HepG2 (cell line): ENCODE data around the gene MCC. TPM values are rescaled to one million over a fixed set of nuclear protein-coding genes. Genes with fewer than 3 reads are reported as not detected.

Experiments used
- ATAC-seq: fragments of 200-7000 bp; cut with Tn5 transposase; 3 replicates; pipeline ENCODE4 v1.9.1; 2020; ENCODE audit warnings: mild to moderate bottlenecking, moderate library complexity
- BruUV-seq: library from RNA; stranded (reverse); fragments of 400-500 nt; replicated peaks from 2 replicates; lab custom pipeline; 2021; lab: Mats Ljungman, UMichigan
- CTCF ChIA-PET: fragments of 300-600 bp; formaldehyde crosslinking; extraction: SDS; loops from one replicate; lab custom pipeline; 2021; ENCODE audit warnings: low total read pairs, inconsistent platforms, low intra/inter-chr PET ratio; lab: Yijun Ruan, JAX
- POLR2A ChIA-PET: fragments of 350-600 bp; sonication (Branson Sonifier 250); formaldehyde crosslinking; loops from one replicate; lab custom pipeline; 2020; ENCODE audit warnings: antibody characterized with exemption, inconsistent platforms; lab: Yijun Ruan, JAX
- DNase-seq: peaks from one replicate; pipeline ENCODE4 v3.0.0-alpha.2; 2015; ENCODE audit warnings: low spot score
- FAIRE-seq: peaks from 3 replicates; lab custom pipeline; 2011; peaks lifted over from hg19 to GRCh38; lab: Jason Lieb, UNC
- H2AFZ ChIP-seq: one replicate; pipeline ENCODE4 v1.6.1; 2011; ENCODE audit warnings: low read length, inconsistent platforms
- H3K27ac ChIP-seq: fragments of 300-600 bp; 3 replicates; pipeline ENCODE4 v1.8.0; 2011; ENCODE audit warnings: mixed run types, mild to moderate bottlenecking, mixed read lengths, low read length, inconsistent platforms; ENCODE audit not compliant: insufficient read depth; ENCODE audit errors: extremely low read length
- H3K27me3 ChIP-seq, 2 experiments: fragments of 200-600 bp in 1 of 2; 2 replicates in 1 of 2; 3 replicates in 1 of 2; pipeline versions ENCODE4 v1.6.0 to v1.8.0; 2011; ENCODE audit warnings: low read length in 2 of 2, mild to moderate bottlenecking in 2 of 2, moderate library complexity in 2 of 2, inconsistent platforms in 1 of 2; ENCODE audit not compliant: insufficient read depth in 2 of 2, control insufficient read depth in 1 of 2
- H3K36me3 ChIP-seq, 2 experiments: fragments of 200-600 bp in 1 of 2; replicated peaks in 1 of 2; 2 replicates in 1 of 2; 3 replicates in 1 of 2; pipeline versions ENCODE4 v1.5.1 to v1.8.0; 2011; ENCODE audit warnings: low read length in 2 of 2, inconsistent platforms in 1 of 2; ENCODE audit not compliant: insufficient read depth in 2 of 2, control insufficient read depth in 1 of 2
- H3K4me1 ChIP-seq: 2 replicates; pipeline ENCODE4 v1.5.1; 2012; ENCODE audit warnings: low read length, inconsistent platforms; ENCODE audit not compliant: insufficient read depth
- H3K4me2 ChIP-seq: 2 replicates; pipeline ENCODE4 v1.6.0; 2011; ENCODE audit warnings: low read depth, low read length, inconsistent platforms
- H3K4me3 ChIP-seq, 3 experiments: fragments of 200-600 bp in 1 of 3; sonication (generic), shearing (Covaris generic) in 1 of 3; replicated peaks in 1 of 3; 2 replicates each; pipeline ENCODE4 v1.5.1; 2011 to 2016; ENCODE audit warnings: low read length in 3 of 3, inconsistent platforms in 2 of 3, low read depth in 2 of 3, mild to moderate bottlenecking in 2 of 3, control low read depth in 1 of 3, mixed read lengths in 1 of 3; ENCODE audit not compliant: insufficient read depth in 1 of 3
- H3K79me2 ChIP-seq: one replicate; pipeline ENCODE4 v1.6.1; 2011; ENCODE audit warnings: low read length, inconsistent platforms; ENCODE audit not compliant: insufficient read depth
- H3K9ac ChIP-seq: 2 replicates; pipeline ENCODE4 v1.6.0; 2011; ENCODE audit warnings: mild to moderate bottlenecking, low read depth, low read length, inconsistent platforms; ENCODE audit not compliant: insufficient read depth
- H3K9me3 ChIP-seq: 2 replicates; pipeline ENCODE4 v1.5.1; 2012; ENCODE audit warnings: mild to moderate bottlenecking, low read length
- H4K20me1 ChIP-seq: 2 replicates; pipeline ENCODE4 v1.6.0; 2011; ENCODE audit warnings: inconsistent platforms, mild to moderate bottlenecking, low read length, moderate library complexity; ENCODE audit not compliant: insufficient read depth
- SMAD3 ChIP-seq: sonication (generic); formaldehyde crosslinking; IDR thresholded peaks from 2 replicates; pipeline ENCODE4 v1.4.0; 2020; ENCODE audit warnings: missing genetic modification reagents
- SMAD9 ChIP-seq: sonication (generic); formaldehyde crosslinking; IDR thresholded peaks from 2 replicates; pipeline ENCODE4 v1.5.1; 2020; ENCODE audit warnings: mild to moderate bottlenecking, missing genetic modification reagents
- SOX13 ChIP-seq, 3 experiments: fragments of 450-650 bp in 1 of 3; sonication (generic) in 1 of 3; formaldehyde crosslinking in 1 of 3; IDR thresholded peaks in 2 of 3; conservative IDR thresholded peaks in 1 of 3; 2 replicates each; pipeline versions ENCODE4 v1.5.0 to v1.6.1; 2016 to 2020; ENCODE audit warnings: antibody characterized with exemption in 1 of 3, mild to moderate bottlenecking in 1 of 3, missing compliant biosample characterization in 1 of 3, missing genetic modification reagents in 1 of 3, moderate library complexity in 1 of 3
- SRY ChIP-seq: sonication (generic); formaldehyde crosslinking; IDR thresholded peaks from 2 replicates; pipeline ENCODE4 v1.8.0; 2022; ENCODE audit warnings: mild to moderate bottlenecking, missing genetic modification reagents
- ZFP36L1 ChIP-seq: sonication (generic); formaldehyde crosslinking; IDR thresholded peaks from 2 replicates; pipeline ENCODE4 v1.8.0; 2022; ENCODE audit warnings: mild to moderate bottlenecking, missing genetic modification reagents, moderate library complexity
- ZNF484 ChIP-seq: sonication (generic); formaldehyde crosslinking; IDR thresholded peaks from 2 replicates; pipeline ENCODE4 v1.5.1; 2020; ENCODE audit warnings: mild to moderate bottlenecking, low read depth, missing genetic modification reagents, borderline replicate concordance
- ZNF605 ChIP-seq: sonication (generic); formaldehyde crosslinking; IDR thresholded peaks from 2 replicates; pipeline ENCODE4 v1.8.0; 2022; ENCODE audit warnings: mild to moderate bottlenecking, missing genetic modification reagents
- ZNF724P ChIP-seq: sonication (generic); formaldehyde crosslinking; IDR thresholded peaks from 2 replicates; pipeline ENCODE4 v1.8.0; 2022; ENCODE audit warnings: missing genetic modification reagents, borderline replicate concordance
- ZNF879 ChIP-seq: sonication (generic); formaldehyde crosslinking; IDR thresholded peaks from 2 replicates; pipeline ENCODE4 v1.8.1; 2023; ENCODE audit warnings: missing genetic modification reagents
- ZSCAN25 ChIP-seq: sonication (generic); formaldehyde crosslinking; IDR thresholded peaks from 2 replicates; pipeline ENCODE4 v1.8.0; 2022; ENCODE audit warnings: mild to moderate bottlenecking, missing genetic modification reagents
- WGBS: methylation state at CpG from one replicate; pipeline ENCODE4 v1.1.6; 2017; ENCODE audit warnings: low lambda C conversion rate; 5-methylcytosine and 5-hydroxymethylcytosine counted together
- in situ Hi-C: cut with HindIII; loops from 2 replicates; pipeline ENCODE4 v1.10.0; 2017; ENCODE audit warnings: low pct_unique_long_range_greater_than_20kb; ENCODE audit not compliant: extremely low pct_ligation_motif_present
- intact Hi-C: fragments of 100-400 bp; cut with micrococcal nuclease; formaldehyde crosslinking; loops from one replicate; pipeline ENCODE4 v1.10.0; 2022; ENCODE audit not compliant: unreplicated experiment
- polyA plus RNA-seq, 8 experiments: library from polyadenylated mRNA; depleted of rRNA in 3 of 8; stranded (reverse) in 7 of 8; unstranded in 1 of 8; fragments of >200 nt; fragmentation: Illumina TruSeq in 4 of 8; extraction: Trizol in 4 of 8; gene quantifications; 2 replicates each; pipeline versions ENCODE4 v1.2.1 to v1.2.3, GENCODE V29; 2011 to 2016; ENCODE audit warnings: low read depth in 4 of 8, missing spikeins in 1 of 8, mixed read lengths in 1 of 8; ENCODE audit not compliant: insufficient read depth in 1 of 8
- total RNA-seq, 5 experiments: library from RNA; depleted of rRNA; stranded (reverse); fragments of >200 nt; fragmentation: Illumina TruSeq; extraction: Trizol; gene quantifications; 2 replicates each; pipeline ENCODE4 v1.2.3, GENCODE V29; 2016; ENCODE audit warnings: low read depth in 1 of 5
- TF ChIP-seq, protein P1 (sequence below): sonication (generic); formaldehyde crosslinking; IDR thresholded peaks from 2 replicates; pipeline ENCODE4 v1.4.0; 2020; ENCODE audit warnings: missing genetic modification reagents

MCC gene
- total and polyA plus RNA-seq, 2 of the 13 experiments (the other 11 are each of a cell fraction or from before 2014, with no cell fraction given), result 0.55 to 2.4 TPM

DNA sequence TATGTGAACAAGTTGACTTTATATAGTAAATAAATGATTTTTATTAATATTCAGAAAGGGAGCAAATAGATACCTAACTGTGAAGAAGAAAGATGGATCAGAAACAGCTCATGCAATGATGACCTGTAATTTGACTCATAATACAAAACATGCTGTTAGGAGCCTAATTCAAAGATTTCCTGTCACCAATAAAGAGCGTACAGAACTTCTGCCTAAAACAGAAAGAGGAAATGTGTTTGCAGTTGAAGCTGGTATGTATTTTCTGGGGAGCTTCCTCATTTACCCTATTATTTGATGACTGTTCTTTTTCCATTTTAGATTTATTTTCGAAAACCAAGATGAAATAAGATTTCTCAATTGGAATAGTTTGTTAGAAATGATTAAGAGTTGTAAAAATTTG, 36.7 kb upstream of the MCC start (continued):
- TF ChIP-seq ZNF724P (CRISPR knock-in tag) (no peak), ZFP36L1 (CRISPR knock-in tag) (no peak)

- POLR2A ChIA-PET, result no interaction called here
- peaks cover 9% of the 10 kb centered on the region for H3K79me2 ChIP-seq
- H3K27me3 ChIP-seq, result no peaks in the 10 kb centered on the region
- H3K4me1 ChIP-seq, result peaks cover 24% of the 10 kb centered on the region
- H3K9ac ChIP-seq, result no peak overlapping the region
- CTCF ChIA-PET, result no interaction called here
- BruUV-seq, result no TSS peak
- H3K36me3 ChIP-seq, result no peaks in the 10 kb centered on the region; a peak in 1 of 5 replicates
- TF ChIP-seq SMAD9 (CRISPR knock-in tag) (no peak), ZNF879 (CRISPR knock-in tag) (no peak), ZNF484 (CRISPR knock-in tag) (no peak), SMAD3 (CRISPR knock-in tag) (no peak), ZSCAN25 (no peak), ZNF605 (CRISPR knock-in tag) (no peak), SRY (CRISPR knock-in tag) (no peak), SOX13 (IDR thresholded peaks at IDR 0.05) (no peak), SOX13 (CRISPR knock-in tag; conservative IDR thresholded peaks at IDR 0.05 in 1 of 2, IDR thresholded peaks at IDR 0.05 in 1 of 2) (no peak)
- TF ChIP-seq, protein P1, sequence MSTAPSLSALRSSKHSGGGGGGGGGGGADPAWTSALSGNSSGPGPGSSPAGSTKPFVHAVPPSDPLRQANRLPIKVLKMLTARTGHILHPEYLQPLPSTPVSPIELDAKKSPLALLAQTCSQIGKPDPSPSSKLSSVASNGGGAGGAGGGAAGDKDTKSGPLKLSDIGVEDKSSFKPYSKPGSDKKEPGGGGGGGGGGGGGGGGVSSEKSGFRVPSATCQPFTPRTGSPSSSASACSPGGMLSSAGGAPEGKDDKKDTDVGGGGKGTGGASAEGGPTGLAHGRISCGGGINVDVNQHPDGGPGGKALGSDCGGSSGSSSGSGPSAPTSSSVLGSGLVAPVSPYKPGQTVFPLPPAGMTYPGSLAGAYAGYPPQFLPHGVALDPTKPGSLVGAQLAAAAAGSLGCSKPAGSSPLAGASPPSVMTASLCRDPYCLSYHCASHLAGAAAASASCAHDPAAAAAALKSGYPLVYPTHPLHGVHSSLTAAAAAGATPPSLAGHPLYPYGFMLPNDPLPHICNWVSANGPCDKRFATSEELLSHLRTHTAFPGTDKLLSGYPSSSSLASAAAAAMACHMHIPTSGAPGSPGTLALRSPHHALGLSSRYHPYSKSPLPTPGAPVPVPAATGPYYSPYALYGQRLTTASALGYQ, result no peak
- no peak overlapping the region for H3K4me3 ChIP-seq
- FAIRE-seq (no peak), ATAC-seq (no peak), DNase-seq (no peak)
- intact Hi-C loops (no loop called here), in situ Hi-C loops (loop anchor here (25.0 kb wide), 1 partner anchor 486 kb away; no protein-coding TSS in a partner anchor)
- no peaks in the 10 kb centered on the region for H3K9me3 ChIP-seq
- H4K20me1 ChIP-seq, result no peaks in the 10 kb centered on the region
- 96% methylated on average over 2 of the region's 2 CpGs for WGBS
- H3K4me2 ChIP-seq, result no peak overlapping the region
- H2AFZ ChIP-seq, result no peak overlapping the region
- no peak overlapping the region for H3K27ac ChIP-seq
Measured at GRCh38 chr5:113523168-113523567, 34.9 kb upstream of the MCC start.
